D721Med (cell line): ENCODE data around the gene RIC3.

ENCODE experiments used
- DNase-seq: peaks from one replicate; pipeline ENCODE4 v3.0.0; 2011; ENCODE audit warnings: low spot score; ENCODE audit not compliant: insufficient read length
- FAIRE-seq: peaks from 2 replicates; lab custom pipeline; 2011; peaks lifted over from hg19 to GRCh38; lab: Jason Lieb, UNC
- CTCF ChIP-seq: IDR thresholded peaks from 2 replicates; pipeline ENCODE4 v1.5.1; 2012; ENCODE audit warnings: mild to moderate bottlenecking, control low read depth; ENCODE audit not compliant: insufficient read depth; ENCODE audit errors: missing control alignments

Gene RIC3

GRCh38 chr11:8192016-8192895 is 23.4 kb upstream of the RIC3 start:
- peak; percentile 95 for TF ChIP-seq CTCF
- DNase-seq (peak; percentile 81), FAIRE-seq (peak; percentile 77)

- no peak for TF ChIP-seq CTCF
- no peak for DNase-seq
- FAIRE-seq, result no peak
Measured at GRCh38 chr11:8190431-8190830, 21.6 kb upstream of the RIC3 start.

GRCh38 chr11:8186429-8186828 is 17.6 kb upstream of the RIC3 start:
- FAIRE-seq (no peak), DNase-seq (no peak)
- TF ChIP-seq CTCF, result no peak

- no peak for TF ChIP-seq CTCF
- no peak for DNase-seq
- no peak for FAIRE-seq
Measured at GRCh38 chr11:8183111-8183510, 14.3 kb upstream of the RIC3 start.

- FAIRE-seq (no peak), DNase-seq (no peak)
- no peak for TF ChIP-seq CTCF
Measured at GRCh38 chr11:8180469-8180868, 11.6 kb upstream of the RIC3 start.

- DNase-seq (no peak), FAIRE-seq (no peak)
- TF ChIP-seq CTCF, result no peak
Measured at GRCh38 chr11:8178297-8178696, 9.5 kb upstream of the RIC3 start.

GRCh38 chr11:8177136-8177535 is 8.3 kb upstream of the RIC3 start:
- DNase-seq, result no peak
- TF ChIP-seq CTCF, result no peak
- no peak for FAIRE-seq
